ENCODE measurements around the gene PGK1. TPM values are rescaled to one million over a fixed set of nuclear protein-coding genes. Genes with fewer than 3 reads are reported as not detected.

PGK1 gene
- total RNA-seq, 2 experiments from 2014 or later, result 1,745 to 1,759 TPM

- Mint-ChIP-seq H3K27ac (no peak overlapping the region), H3K27me3 (no peaks in the 10 kb centered on the region), H3K4me1 (ENCODE audit: low read depth) (peaks cover 9% of the 10 kb centered on the region), H3K9me3 (no peaks in the 10 kb centered on the region), H3K4me3 (no peak overlapping the region), H3K36me3 (ENCODE audit: low read depth) (no peaks in the 10 kb centered on the region)
- intact Hi-C loops (cut with micrococcal nuclease), result no loop called here
- ATAC-seq (no peak), DNase-seq (no peak)
- ChIA-PET CTCF (no interaction called here), POLR2A (interaction anchor here (1.2 kb wide), 1 partner anchor 25 kb away, joined by 5 read pairs; the partner anchor contains the start of gene TAF9B)
- no peak for TF ChIP-seq CTCF (IDR thresholded peaks at IDR 0.05)
These were observed 61.4 kb downstream of the PGK1 start for GRCh38 chrX:78165425-78165824.

GRCh38 chrX:78168065-78168464 lies 64.0 kb downstream of the PGK1 start:
- no peak overlapping the region for H3K27ac Mint-ChIP-seq
- ChIA-PET POLR2A (no interaction called here), CTCF (no interaction called here)
- ATAC-seq (peak; percentile 72), DNase-seq (no peak)
- peaks cover 4% of the 10 kb centered on the region for H3K4me1 Mint-ChIP-seq (ENCODE audit: low read depth)
- no peak overlapping the region for H3K4me3 Mint-ChIP-seq
- intact Hi-C loops (cut with micrococcal nuclease), result no loop called here
- no peak for TF ChIP-seq CTCF (IDR thresholded peaks at IDR 0.05)
- no peaks in the 10 kb centered on the region for H3K27me3 Mint-ChIP-seq
- H3K36me3 Mint-ChIP-seq (ENCODE audit: low read depth), result no peaks in the 10 kb centered on the region
- no peaks in the 10 kb centered on the region for H3K9me3 Mint-ChIP-seq

Other genes with a start within 250 kb of the PGK1 start
- 10 to 100 TPM; 33.2 to 33.7 TPM for gene MAGT1, start 208.8 kb upstream of the PGK1 start, total RNA-seq
- gene COX7B, start 204.8 kb upstream of the PGK1 start, total RNA-seq, result 100 to 1,000 TPM; 302 to 324 TPM
- 1 to 10 TPM; 7.4 to 8.7 TPM for gene ATP7A, start 193.6 kb upstream of the PGK1 start, total RNA-seq
- 1 to 10 TPM in 1 of 2 experiments, under 1 TPM in 1; 0.56 to 1.3 TPM for gene PGAM4, start 134.6 kb upstream of the PGK1 start, total RNA-seq
- 10 to 100 TPM; 11.3 to 13.4 TPM for gene TAF9B, start 35.4 kb downstream of the PGK1 start, total RNA-seq
- under 1 TPM; 0.29 to 0.45 TPM for gene CYSLTR1, start 223.4 kb downstream of the PGK1 start, total RNA-seq

Measured in activated CD8-positive, alpha-beta T cell treated with anti-CD3 and anti-CD28 coated beads for 36 hours (primary cell).